Neural cell (in vitro differentiated cells): Measurements from ENCODE around the gene EMID1. TPM values are rescaled to one million over a fixed set of nuclear protein-coding genes. Genes with fewer than 3 reads are reported as not detected.
"Not testable (repeated sequence)": the region's sequence is repeated elsewhere in the genome, so short reads cannot be mapped to it uniquely, and the experiment has no call there.

Source experiments
- H2AFZ ChIP-seq: fragments of 200-600, 300-800 bp; sonication (generic), shearing (Covaris generic); 2 replicates; pipeline ENCODE4 v1.6.0; 2014; ENCODE audit warnings: low read depth, mild to moderate bottlenecking, antibody characterized with exemption, low read length, moderate library complexity
- H3F3A ChIP-seq: fragments of 200-600 bp; shearing (Covaris generic); 2 replicates; pipeline ENCODE4 v1.6.1; 2016; ENCODE audit warnings: mild to moderate bottlenecking, moderate library complexity, mixed read lengths, antibody characterized with exemption, low read length; ENCODE audit not compliant: insufficient read depth, poor library complexity, severe bottlenecking
- H3K27ac ChIP-seq: fragments of 200-600, 300-800 bp; sonication (generic), shearing (Covaris generic); 2 replicates; pipeline ENCODE4 v1.5.1; 2014; ENCODE audit warnings: mild to moderate bottlenecking, low read length, moderate library complexity
- H3K27me3 ChIP-seq: fragments of 300-800, 200-600 bp; sonication (generic), shearing (Covaris generic); 2 replicates; pipeline ENCODE4 v1.6.0; 2014; ENCODE audit warnings: mild to moderate bottlenecking, low read depth, low read length, moderate library complexity; ENCODE audit not compliant: insufficient read depth
- H3K36me3 ChIP-seq: fragments of 300-800, 200-600 bp; sonication (generic), shearing (Covaris generic); 2 replicates; pipeline ENCODE4 v1.5.1; 2014; ENCODE audit warnings: mild to moderate bottlenecking, antibody characterized with exemption, low read length, moderate library complexity; ENCODE audit not compliant: insufficient read depth
- H3K4me2 ChIP-seq: fragments of 300-800, 200-600 bp; sonication (generic), shearing (Covaris generic); 2 replicates; pipeline ENCODE4 v1.6.0; 2014; ENCODE audit warnings: mild to moderate bottlenecking, low read length
- H3K4me3 ChIP-seq: fragments of 300-800, 200-600 bp; sonication (generic), shearing (Covaris generic); 2 replicates; pipeline ENCODE4 v1.5.1; 2014; ENCODE audit warnings: mild to moderate bottlenecking, low read length, moderate library complexity
- H3K79me2 ChIP-seq: fragments of 200-600 bp; shearing (Covaris generic); replicated peaks from 2 replicates; pipeline ENCODE4 v1.6.0; 2014; ENCODE audit warnings: mild to moderate bottlenecking, low read length, moderate library complexity; ENCODE audit not compliant: insufficient read depth
- H3K9ac ChIP-seq: fragments of 300-800, 200-600 bp; sonication (generic), shearing (Covaris generic); 2 replicates; pipeline ENCODE4 v1.6.1; 2016; ENCODE audit warnings: mild to moderate bottlenecking, low read length, mixed read lengths
- H3K9me2 ChIP-seq: fragments of 200-600 bp; shearing (Covaris generic); 2 replicates; pipeline ENCODE4 v1.6.1; 2016; ENCODE audit warnings: mild to moderate bottlenecking, low read length, mixed read lengths; ENCODE audit not compliant: insufficient read depth
- H3K9me3 ChIP-seq: fragments of 200-600, 300-800 bp; sonication (generic), shearing (Covaris generic); 2 replicates; pipeline ENCODE4 v1.6.1; 2016; ENCODE audit warnings: mild to moderate bottlenecking, mixed run types, low read length, moderate library complexity, mixed read lengths
- H4K20me1 ChIP-seq: fragments of 200-600 bp; shearing (Covaris generic); 2 replicates; pipeline ENCODE4 v1.6.1; 2016; ENCODE audit warnings: mild to moderate bottlenecking, mixed run types; ENCODE audit not compliant: insufficient read depth
- EP300 ChIP-seq: fragments of 450-650 bp; conservative IDR thresholded peaks from 2 replicates; pipeline ENCODE4 v1.6.1; 2014; ENCODE audit warnings: antibody characterized with exemption, mild to moderate bottlenecking, moderate library complexity; ENCODE audit not compliant: poor library complexity, severe bottlenecking
- EZH2 ChIP-seq: fragments of 200-600, 300-800 bp; shearing (Covaris generic), sonication (generic); IDR thresholded peaks from 2 replicates; pipeline ENCODE4 v1.6.1; 2014; ENCODE audit warnings: antibody characterized with exemption, low read length, borderline replicate concordance, mild to moderate bottlenecking; ENCODE audit not compliant: insufficient read depth, poor library complexity, severe bottlenecking
- MXI1 ChIP-seq: fragments of 450-650 bp; conservative IDR thresholded peaks from 2 replicates; pipeline ENCODE4 v1.6.1; 2014; ENCODE audit warnings: antibody characterized with exemption, mild to moderate bottlenecking; ENCODE audit not compliant: poor library complexity, severe bottlenecking
- POLR2AphosphoS5 ChIP-seq: IDR thresholded peaks from 2 replicates; pipeline ENCODE4 v1.6.1; 2012
- RAD21 ChIP-seq: fragments of 450-650 bp; conservative IDR thresholded peaks from 2 replicates; pipeline ENCODE4 v1.6.1; 2014; ENCODE audit warnings: antibody characterized with exemption, mild to moderate bottlenecking, moderate library complexity
- SMC3 ChIP-seq: fragments of 450-650 bp; conservative IDR thresholded peaks from 2 replicates; pipeline ENCODE4 v1.6.1; 2014; ENCODE audit warnings: antibody characterized with exemption, mild to moderate bottlenecking, moderate library complexity; ENCODE audit not compliant: poor library complexity
- TAF1 ChIP-seq: IDR thresholded peaks from 2 replicates; pipeline ENCODE4 v1.6.1; 2012; ENCODE audit warnings: low read depth
- polyA plus RNA-seq: library from polyadenylated mRNA; depleted of rRNA; stranded (reverse); fragments of >200 nt; gene quantifications from 2 replicates; pipeline ENCODE4 v1.2.3, GENCODE V29; 2014
- TF ChIP-seq, protein P1 (sequence below): fragments of 450-650 bp; IDR thresholded peaks from 2 replicates; pipeline ENCODE4 v1.5.1; 2014; ENCODE audit warnings: antibody characterized with exemption, mild to moderate bottlenecking, moderate library complexity; ENCODE audit not compliant: poor library complexity, severe bottlenecking
- TF ChIP-seq, protein P2 (sequence below): IDR thresholded peaks from 2 replicates; pipeline ENCODE4 v1.6.1; 2012; ENCODE audit warnings: borderline replicate concordance

The EMID1 gene
- polyA plus RNA-seq, 1 donor from 2014 or later, result 14.1 TPM

DNA sequence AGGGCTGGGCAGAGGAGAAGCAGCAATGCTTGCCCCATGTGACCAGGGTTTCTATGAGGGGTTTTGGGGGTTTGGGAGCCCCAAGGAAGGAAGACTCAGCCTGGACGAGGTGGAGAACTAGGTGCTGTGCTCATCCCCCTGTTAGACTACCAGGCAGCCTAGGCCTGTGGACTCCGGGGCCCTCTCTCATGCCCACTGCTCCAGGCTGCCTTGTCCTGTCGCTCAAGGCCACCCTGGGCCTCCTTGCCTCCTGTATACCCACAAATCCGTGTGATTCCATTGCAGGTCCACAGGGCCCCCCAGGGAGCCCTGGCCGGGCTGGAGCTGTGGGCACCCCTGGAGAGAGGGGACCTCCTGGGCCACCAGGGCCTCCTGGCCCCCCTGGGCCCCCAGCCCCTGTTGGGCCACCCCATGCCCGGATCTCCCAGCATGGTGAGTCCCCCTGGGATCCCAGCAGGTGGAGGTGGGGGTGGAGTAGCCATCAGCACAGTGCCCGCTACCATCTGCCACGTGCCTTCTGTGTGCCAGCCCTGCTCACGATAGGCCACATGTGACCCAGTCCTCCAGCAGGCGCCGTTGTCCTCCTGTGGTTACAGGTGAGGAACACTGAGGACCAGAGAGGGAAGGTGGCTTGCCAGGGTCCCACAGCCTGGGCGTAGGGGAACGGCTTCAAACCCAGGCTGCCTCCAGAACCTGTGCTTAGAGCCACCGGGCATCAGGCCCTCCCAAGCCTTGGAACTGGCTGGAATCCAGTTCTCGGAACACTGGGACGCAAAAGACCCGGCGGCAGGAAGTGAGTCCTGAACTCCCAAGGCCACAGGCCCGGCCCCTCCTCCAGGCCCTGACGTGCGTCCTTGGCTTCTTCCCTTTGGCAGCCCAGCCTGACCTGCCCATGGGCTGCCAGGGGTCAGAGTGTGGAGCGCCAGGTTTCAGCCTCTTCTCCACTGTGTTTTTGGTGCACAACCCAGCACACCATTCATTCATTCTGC lies 26.6 kb downstream of the EMID1 start:
- Histone ChIP-seq H3F3A (no peaks in the 10 kb centered on the region), H3K36me3 (no peaks in the 10 kb centered on the region), H3K27ac (no peak overlapping the region), H4K20me1 (no peaks in the 10 kb centered on the region), H3K9me3 (no peaks in the 10 kb centered on the region), H3K4me3 (no peak overlapping the region), H3K79me2 (no peaks in the 10 kb centered on the region), H3K27me3 (no peaks in the 10 kb centered on the region), H3K9ac (no peak overlapping the region), H3K4me2 (no peak overlapping the region), H2AFZ (no peak overlapping the region), H3K9me2 (no peaks in the 10 kb centered on the region)
- TF ChIP-seq EP300, result no peak
- TF ChIP-seq, protein P1, sequence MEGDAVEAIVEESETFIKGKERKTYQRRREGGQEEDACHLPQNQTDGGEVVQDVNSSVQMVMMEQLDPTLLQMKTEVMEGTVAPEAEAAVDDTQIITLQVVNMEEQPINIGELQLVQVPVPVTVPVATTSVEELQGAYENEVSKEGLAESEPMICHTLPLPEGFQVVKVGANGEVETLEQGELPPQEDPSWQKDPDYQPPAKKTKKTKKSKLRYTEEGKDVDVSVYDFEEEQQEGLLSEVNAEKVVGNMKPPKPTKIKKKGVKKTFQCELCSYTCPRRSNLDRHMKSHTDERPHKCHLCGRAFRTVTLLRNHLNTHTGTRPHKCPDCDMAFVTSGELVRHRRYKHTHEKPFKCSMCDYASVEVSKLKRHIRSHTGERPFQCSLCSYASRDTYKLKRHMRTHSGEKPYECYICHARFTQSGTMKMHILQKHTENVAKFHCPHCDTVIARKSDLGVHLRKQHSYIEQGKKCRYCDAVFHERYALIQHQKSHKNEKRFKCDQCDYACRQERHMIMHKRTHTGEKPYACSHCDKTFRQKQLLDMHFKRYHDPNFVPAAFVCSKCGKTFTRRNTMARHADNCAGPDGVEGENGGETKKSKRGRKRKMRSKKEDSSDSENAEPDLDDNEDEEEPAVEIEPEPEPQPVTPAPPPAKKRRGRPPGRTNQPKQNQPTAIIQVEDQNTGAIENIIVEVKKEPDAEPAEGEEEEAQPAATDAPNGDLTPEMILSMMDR, result no peak
- TF ChIP-seq POLR2AphosphoS5, result no peak
- no peak for TF ChIP-seq SMC3

DNA sequence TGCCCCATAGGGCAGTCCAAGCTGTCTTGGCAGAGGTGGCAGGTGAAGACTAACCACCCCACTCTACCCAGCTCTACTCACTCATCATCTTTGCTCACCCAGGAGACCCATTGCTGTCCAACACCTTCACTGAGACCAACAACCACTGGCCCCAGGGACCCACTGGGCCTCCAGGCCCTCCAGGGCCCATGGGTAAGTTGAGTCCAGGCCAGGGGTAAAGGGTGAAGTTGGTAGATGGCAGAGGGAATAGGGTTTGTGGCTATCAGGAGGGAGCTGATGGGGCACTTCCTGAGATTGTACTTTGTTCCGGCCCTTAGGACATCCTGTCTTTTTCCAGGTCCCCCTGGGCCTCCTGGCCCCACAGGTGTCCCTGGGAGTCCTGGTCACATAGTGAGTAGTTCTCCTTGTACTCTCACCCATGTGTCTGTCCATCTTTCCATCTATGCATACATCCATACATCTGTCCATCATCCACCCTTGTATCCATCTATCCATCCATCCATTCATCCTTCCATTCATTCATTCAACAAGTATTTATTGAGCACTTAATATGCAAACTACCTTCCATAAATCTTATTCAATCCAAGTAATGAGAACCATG lies 27.7 kb downstream of the EMID1 start:
- Histone ChIP-seq H4K20me1 (no peaks in the 10 kb centered on the region), H3K9ac (no peak overlapping the region), H3K27ac (no peak overlapping the region), H3K9me2 (no peaks in the 10 kb centered on the region), H3K36me3 (no peaks in the 10 kb centered on the region), H3K27me3 (no peaks in the 10 kb centered on the region), H3K4me2 (no peak overlapping the region), H3K9me3 (no peaks in the 10 kb centered on the region), H2AFZ (no peak overlapping the region), H3K79me2 (no peaks in the 10 kb centered on the region), H3K4me3 (no peak overlapping the region), H3F3A (no peaks in the 10 kb centered on the region)
- no peak for TF ChIP-seq POLR2AphosphoS5
- TF ChIP-seq EZH2, result no peak
- TF ChIP-seq SMC3, result no peak
- no peak for TF ChIP-seq EP300
- TF ChIP-seq, protein P1, result no peak
- TF ChIP-seq MXI1, result no peak
- TF ChIP-seq, protein P2, sequence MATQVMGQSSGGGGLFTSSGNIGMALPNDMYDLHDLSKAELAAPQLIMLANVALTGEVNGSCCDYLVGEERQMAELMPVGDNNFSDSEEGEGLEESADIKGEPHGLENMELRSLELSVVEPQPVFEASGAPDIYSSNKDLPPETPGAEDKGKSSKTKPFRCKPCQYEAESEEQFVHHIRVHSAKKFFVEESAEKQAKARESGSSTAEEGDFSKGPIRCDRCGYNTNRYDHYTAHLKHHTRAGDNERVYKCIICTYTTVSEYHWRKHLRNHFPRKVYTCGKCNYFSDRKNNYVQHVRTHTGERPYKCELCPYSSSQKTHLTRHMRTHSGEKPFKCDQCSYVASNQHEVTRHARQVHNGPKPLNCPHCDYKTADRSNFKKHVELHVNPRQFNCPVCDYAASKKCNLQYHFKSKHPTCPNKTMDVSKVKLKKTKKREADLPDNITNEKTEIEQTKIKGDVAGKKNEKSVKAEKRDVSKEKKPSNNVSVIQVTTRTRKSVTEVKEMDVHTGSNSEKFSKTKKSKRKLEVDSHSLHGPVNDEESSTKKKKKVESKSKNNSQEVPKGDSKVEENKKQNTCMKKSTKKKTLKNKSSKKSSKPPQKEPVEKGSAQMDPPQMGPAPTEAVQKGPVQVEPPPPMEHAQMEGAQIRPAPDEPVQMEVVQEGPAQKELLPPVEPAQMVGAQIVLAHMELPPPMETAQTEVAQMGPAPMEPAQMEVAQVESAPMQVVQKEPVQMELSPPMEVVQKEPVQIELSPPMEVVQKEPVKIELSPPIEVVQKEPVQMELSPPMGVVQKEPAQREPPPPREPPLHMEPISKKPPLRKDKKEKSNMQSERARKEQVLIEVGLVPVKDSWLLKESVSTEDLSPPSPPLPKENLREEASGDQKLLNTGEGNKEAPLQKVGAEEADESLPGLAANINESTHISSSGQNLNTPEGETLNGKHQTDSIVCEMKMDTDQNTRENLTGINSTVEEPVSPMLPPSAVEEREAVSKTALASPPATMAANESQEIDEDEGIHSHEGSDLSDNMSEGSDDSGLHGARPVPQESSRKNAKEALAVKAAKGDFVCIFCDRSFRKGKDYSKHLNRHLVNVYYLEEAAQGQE, result no peak
- TF ChIP-seq RAD21, result no peak
- no peak for TF ChIP-seq TAF1

DNA sequence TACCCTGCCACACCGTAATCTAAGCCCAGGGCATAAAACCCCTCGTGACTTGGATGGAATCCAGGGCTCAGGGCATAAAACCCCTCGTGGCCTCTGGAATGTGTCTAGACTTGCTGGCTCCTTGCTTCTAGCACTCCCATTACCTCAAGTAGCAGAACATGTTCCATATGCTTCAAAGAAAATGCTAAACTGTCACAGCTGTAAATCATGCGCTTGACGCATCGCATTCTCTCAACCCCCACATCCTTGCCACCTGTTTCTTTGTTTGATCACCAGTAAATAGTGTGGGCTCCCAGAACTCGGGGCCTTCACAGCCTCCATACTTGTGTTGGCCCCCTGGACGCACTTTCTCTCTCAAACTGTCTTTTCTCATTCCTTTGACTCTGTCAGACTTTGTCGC lies 34.8 kb downstream of the EMID1 start:
- not testable (repeated sequence) for H3K4me2 ChIP-seq, H4K20me1 ChIP-seq, H3K4me3 ChIP-seq, H3K36me3 ChIP-seq, H3K9ac ChIP-seq, H3K27me3 ChIP-seq, H3K27ac ChIP-seq, H3K9me2 ChIP-seq, H3F3A ChIP-seq, H3K9me3 ChIP-seq, H2AFZ ChIP-seq, H3K79me2 ChIP-seq
